ENCODE results near the gene COL26A1.

COL26A1 gene

GRCh38 chr7:101578552-101578951, 215.9 kb downstream of the COL26A1 start:
- TF ChIP-seq CTCF (IDR thresholded peaks at IDR 0.05; ENCODE audit: insufficient read depth, low read length, poor library complexity, severe bottlenecking) = no peak
- Histone ChIP-seq H3K27me3 (replicated peaks; ENCODE audit: control insufficient read depth, insufficient read depth, low read length) (peaks cover 1% of the 10 kb centered on the region; the same call in 1 of the 2 replicates), H3K36me3 (ENCODE audit: control insufficient read depth, insufficient read depth, low read length) (no peaks in the 10 kb centered on the region), H3K4me3 (replicated peaks; ENCODE audit: low read depth, low read length) (no peak overlapping the region)
- DNase-seq (ENCODE audit: extremely low read depth, insufficient read length) = no peak

- Histone ChIP-seq H3K27me3 (replicated peaks; ENCODE audit: control insufficient read depth, insufficient read depth, low read length) (peaks cover 1% of the 10 kb centered on the region; the same call in 1 of the 2 replicates), H3K36me3 (ENCODE audit: control insufficient read depth, insufficient read depth, low read length) (no peaks in the 10 kb centered on the region)
These were observed 217.9 kb downstream of the COL26A1 start for GRCh38 chr7:101580596-101580995.

GRCh38 chr7:101581891-101582290, 219.2 kb downstream of the COL26A1 start:
- no peak for TF ChIP-seq CTCF (IDR thresholded peaks at IDR 0.05; ENCODE audit: insufficient read depth, low read length, poor library complexity, severe bottlenecking)
- Histone ChIP-seq H3K36me3 (ENCODE audit: control insufficient read depth, insufficient read depth, low read length) (no peaks in the 10 kb centered on the region), H3K27me3 (replicated peaks; ENCODE audit: control insufficient read depth, insufficient read depth, low read length) (peaks cover 1% of the 10 kb centered on the region; the same call in 1 of the 2 replicates), H3K4me3 (replicated peaks; ENCODE audit: low read depth, low read length) (no peak overlapping the region)
- no peak for DNase-seq (ENCODE audit: extremely low read depth, insufficient read length)

More at GRCh38 chr7:101580596-101580995, 217.9 kb downstream of the COL26A1 start:
- TF ChIP-seq CTCF (IDR thresholded peaks at IDR 0.05; ENCODE audit: insufficient read depth, low read length, poor library complexity, severe bottlenecking) = no peak
- no peak for DNase-seq (ENCODE audit: extremely low read depth, insufficient read length)
- H3K4me3 ChIP-seq (replicated peaks; ENCODE audit: low read depth, low read length) = no peak overlapping the region

GRCh38 chr7:101582971-101583370, 220.3 kb downstream of the COL26A1 start:
- no peak for TF ChIP-seq CTCF (IDR thresholded peaks at IDR 0.05; ENCODE audit: insufficient read depth, low read length, poor library complexity, severe bottlenecking)
- Histone ChIP-seq H3K27me3 (replicated peaks; ENCODE audit: control insufficient read depth, insufficient read depth, low read length) (peaks cover 1% of the 10 kb centered on the region; the same call in 1 of the 2 replicates), H3K36me3 (ENCODE audit: control insufficient read depth, insufficient read depth, low read length) (no peaks in the 10 kb centered on the region), H3K4me3 (replicated peaks; ENCODE audit: low read depth, low read length) (no peak overlapping the region)
- DNase-seq (ENCODE audit: extremely low read depth, insufficient read length) = no peak

GRCh38 chr7:101586078-101586905, 223.6 kb downstream of the COL26A1 start:
- TF ChIP-seq CTCF (IDR thresholded peaks at IDR 0.05; ENCODE audit: insufficient read depth, low read length, poor library complexity, severe bottlenecking) = no peak
- no peak overlapping the region for H3K4me3 ChIP-seq (replicated peaks; ENCODE audit: low read depth, low read length)
- no peaks in the 10 kb centered on the region for H3K36me3 ChIP-seq (ENCODE audit: control insufficient read depth, insufficient read depth, low read length)
- H3K27me3 ChIP-seq (replicated peaks; ENCODE audit: control insufficient read depth, insufficient read depth, low read length) = no peaks in the 10 kb centered on the region; the same call in 1 of the 2 replicates
- no peak for DNase-seq (ENCODE audit: extremely low read depth, insufficient read length)
